Stimulated activated CD8-positive, alpha-beta memory T cell treated with anti-CD3 and anti-CD28 coated beads, Interleukin-4, amount 100 ng/mL, for 1 hour (primary cell): ENCODE measurements around the gene PEAK1.

Experiments used
- DNase-seq, 2 donors: peaks; one replicate each; pipeline ENCODE4 v3.0.0-alpha.2; 2020; ENCODE audit warnings: low read depth in 2 of 2, low spot score in 1 of 2

Gene PEAK1

GRCh38 chr15:77361456-77361855, 58.4 kb downstream of the PEAK1 start:
- DNase-seq: no peak

- no peak for DNase-seq
Measured at GRCh38 chr15:77358545-77359240, 61.2 kb downstream of the PEAK1 start.

- DNase-seq: no peak
Measured at GRCh38 chr15:77356305-77356704, 63.6 kb downstream of the PEAK1 start.

GRCh38 chr15:77355321-77355720, 64.6 kb downstream of the PEAK1 start:
- DNase-seq: no peak

- no peak for DNase-seq
Measured at GRCh38 chr15:77354063-77354462, 65.8 kb downstream of the PEAK1 start.

- DNase-seq: no peak
Measured at GRCh38 chr15:77352887-77353286, 67.0 kb downstream of the PEAK1 start.

- DNase-seq: no peak
Measured at GRCh38 chr15:77350792-77351191, 69.1 kb downstream of the PEAK1 start.

GRCh38 chr15:77349666-77350065, 70.2 kb downstream of the PEAK1 start:
- no peak for DNase-seq

- DNase-seq: no peak
Measured at GRCh38 chr15:77348511-77348910, 71.4 kb downstream of the PEAK1 start.

- no peak for DNase-seq
Measured at GRCh38 chr15:77347197-77347596, 72.7 kb downstream of the PEAK1 start.

- no peak for DNase-seq
Measured at GRCh38 chr15:77346245-77347036, 73.5 kb downstream of the PEAK1 start.

- DNase-seq: no peak
Measured at GRCh38 chr15:77342807-77343206, 77.1 kb downstream of the PEAK1 start.

GRCh38 chr15:77340245-77340644, 79.7 kb downstream of the PEAK1 start:
- no peak for DNase-seq

GRCh38 chr15:77336006-77336405, 83.9 kb downstream of the PEAK1 start:
- DNase-seq: no peak

GRCh38 chr15:77335298-77335697, 84.6 kb downstream of the PEAK1 start:
- DNase-seq: no peak

- DNase-seq: no peak
Measured at GRCh38 chr15:77333166-77333565, 86.7 kb downstream of the PEAK1 start.

GRCh38 chr15:77329202-77329601, 90.7 kb downstream of the PEAK1 start:
- DNase-seq: no peak

GRCh38 chr15:77327844-77328529, 91.9 kb downstream of the PEAK1 start:
- DNase-seq: no peak

GRCh38 chr15:77327168-77327567, 92.7 kb downstream of the PEAK1 start:
- no peak for DNase-seq

GRCh38 chr15:77326366-77326765, 93.5 kb downstream of the PEAK1 start:
- no peak for DNase-seq

GRCh38 chr15:77312523-77312922, 107.4 kb downstream of the PEAK1 start:
- no peak for DNase-seq
